ENCODE results near the gene CNOT11. TPM values are rescaled to one million over a fixed set of nuclear protein-coding genes. Genes with fewer than 3 reads are reported as not detected.

Gene CNOT11
- total RNA-seq, 1 experiment from 2014 or later: 54.0 TPM

- H3K9me3 Mint-ChIP-seq: no peaks in the 10 kb centered on the region
- no peak for ATAC-seq
- CTCF ChIA-PET: no interaction called here
Measured at GRCh38 chr2:101278925-101279324, 26.2 kb downstream of the CNOT11 start.

GRCh38 chr2:101281482-101281881, 28.8 kb downstream of the CNOT11 start:
- Mint-ChIP-seq H3K9me3 (no peaks in the 10 kb centered on the region), H3K36me3 (peaks cover 69% of the 10 kb centered on the region), H3K4me3 (no peak overlapping the region), H3K27me3 (ENCODE audit: low read depth) (no peaks in the 10 kb centered on the region), H3K4me1 (no peaks in the 10 kb centered on the region), H3K27ac (no peak overlapping the region)
- no peak for DNase-seq (ENCODE audit: low spot score)
- CTCF ChIA-PET: interaction anchor here (0.7 to 1.1 kb wide), 3 partner anchors 60 to 357 kb away, joined by 3 to 4 read pairs (median 3); no protein-coding TSS in a partner anchor
- TF ChIP-seq ZNF121 (CRISPR knock-in tag; IDR thresholded peaks at IDR 0.05): peak; percentile 67
- TF ChIP-seq FOXP1 (CRISPR knock-in tag; IDR thresholded peaks at IDR 0.05; ENCODE audit: borderline replicate concordance): no peak
- no peak for ATAC-seq
- POLR2A ChIA-PET: no interaction called here

More at GRCh38 chr2:101278925-101279324, 26.2 kb downstream of the CNOT11 start:
- Mint-ChIP-seq H3K27ac (no peak overlapping the region; the same call in 1 of the 2 replicates), H3K4me1 (no peaks in the 10 kb centered on the region), H3K36me3 (peaks cover 58% of the 10 kb centered on the region), H3K4me3 (no peak overlapping the region), H3K27me3 (ENCODE audit: low read depth) (no peaks in the 10 kb centered on the region)
- TF ChIP-seq ZNF416 (CRISPR knock-in tag; IDR thresholded peaks at IDR 0.05): no peak
- no peak for TF ChIP-seq ELF4 (CRISPR knock-in tag; IDR thresholded peaks at IDR 0.05; ENCODE audit: low read depth)
- no peak for TF ChIP-seq ZNF532 (CRISPR knock-in tag; IDR thresholded peaks at IDR 0.05; ENCODE audit: borderline replicate concordance)
- TF ChIP-seq PRRX2 (CRISPR knock-in tag; IDR thresholded peaks at IDR 0.05): no peak
- no peak for TF ChIP-seq MYBL2 (CRISPR knock-in tag; IDR thresholded peaks at IDR 0.05)
- no peak for TF ChIP-seq NR2C2 (CRISPR knock-in tag; IDR thresholded peaks at IDR 0.05)
- POLR2A ChIA-PET: no interaction called here
- DNase-seq (ENCODE audit: low spot score): no peak

GRCh38 chr2:101282980-101283379, 30.3 kb downstream of the CNOT11 start:
- H3K27me3 Mint-ChIP-seq (ENCODE audit: low read depth): no peaks in the 10 kb centered on the region
- peak overlapping the region; percentile 39 for H3K27ac Mint-ChIP-seq
- POLR2A ChIA-PET: no interaction called here
- no peaks in the 10 kb centered on the region for H3K4me1 Mint-ChIP-seq
- DNase-seq (ENCODE audit: low spot score) (no peak), ATAC-seq (no peak)
- peaks cover 80% of the 10 kb centered on the region for H3K36me3 Mint-ChIP-seq
- CTCF ChIA-PET: interaction anchor here (1.0 kb wide), 1 partner anchor 67 kb away, joined by 3 read pairs; no protein-coding TSS in a partner anchor
- TF ChIP-seq E2F5 (CRISPR knock-in tag; IDR thresholded peaks at IDR 0.05) (no peak), SMAD4 (CRISPR knock-in tag; IDR thresholded peaks at IDR 0.05) (no peak), ZNF281 (CRISPR knock-in tag; IDR thresholded peaks at IDR 0.05) (no peak), JAZF1 (CRISPR knock-in tag; IDR thresholded peaks at IDR 0.05) (no peak), CTCF (IDR thresholded peaks at IDR 0.05) (no peak), MYBL2 (CRISPR knock-in tag; IDR thresholded peaks at IDR 0.05) (no peak), ZNF532 (CRISPR knock-in tag; IDR thresholded peaks at IDR 0.05; ENCODE audit: borderline replicate concordance) (no peak), FOXP4 (CRISPR knock-in tag; IDR thresholded peaks at IDR 0.05) (no peak)
- no peaks in the 10 kb centered on the region for H3K9me3 Mint-ChIP-seq
- H3K4me3 Mint-ChIP-seq: no peak overlapping the region

All from WTC11 (cell line).